EL (cell line): Measurements from ENCODE around the gene UBC.
"Not testable (repeated sequence)": the region's sequence is repeated elsewhere in the genome, so short reads cannot be mapped to it uniquely, and the experiment has no call there.

Source experiments
- DNase-seq: peaks from one replicate; pipeline ENCODE4 v3.0.0-alpha.2; 2016

The UBC gene

GRCh38 chr12:124913474-124914391 is 717 bp downstream of the UBC start:
- DNase-seq = peak; percentile 68

DNA sequence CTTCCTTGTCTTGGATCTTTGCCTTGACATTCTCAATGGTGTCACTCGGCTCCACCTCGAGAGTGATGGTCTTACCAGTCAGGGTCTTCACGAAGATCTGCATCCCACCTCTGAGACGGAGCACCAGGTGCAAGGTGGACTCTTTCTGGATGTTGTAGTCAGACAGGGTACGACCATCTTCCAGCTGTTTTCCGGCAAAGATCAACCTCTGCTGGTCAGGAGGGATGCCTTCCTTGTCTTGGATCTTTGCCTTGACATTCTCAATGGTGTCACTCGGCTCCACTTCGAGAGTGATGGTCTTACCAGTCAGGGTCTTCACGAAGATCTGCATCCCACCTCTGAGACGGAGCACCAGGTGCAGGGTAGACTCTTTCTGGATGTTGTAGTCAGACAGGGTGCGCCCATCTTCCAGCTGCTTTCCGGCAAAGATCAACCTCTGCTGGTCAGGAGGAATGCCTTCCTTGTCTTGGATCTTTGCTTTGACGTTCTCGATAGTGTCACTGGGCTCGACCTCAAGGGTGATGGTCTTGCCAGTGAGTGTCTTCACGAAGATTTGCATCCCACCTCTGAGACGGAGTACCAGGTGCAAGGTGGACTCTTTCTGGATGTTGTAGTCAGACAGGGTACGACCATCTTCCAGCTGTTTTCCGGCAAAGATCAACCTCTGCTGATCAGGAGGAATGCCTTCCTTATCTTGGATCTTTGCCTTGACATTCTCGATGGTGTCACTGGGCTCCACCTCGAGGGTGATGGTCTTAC is 1.7 kb downstream of the UBC start:
- not testable (repeated sequence) for DNase-seq

DNA sequence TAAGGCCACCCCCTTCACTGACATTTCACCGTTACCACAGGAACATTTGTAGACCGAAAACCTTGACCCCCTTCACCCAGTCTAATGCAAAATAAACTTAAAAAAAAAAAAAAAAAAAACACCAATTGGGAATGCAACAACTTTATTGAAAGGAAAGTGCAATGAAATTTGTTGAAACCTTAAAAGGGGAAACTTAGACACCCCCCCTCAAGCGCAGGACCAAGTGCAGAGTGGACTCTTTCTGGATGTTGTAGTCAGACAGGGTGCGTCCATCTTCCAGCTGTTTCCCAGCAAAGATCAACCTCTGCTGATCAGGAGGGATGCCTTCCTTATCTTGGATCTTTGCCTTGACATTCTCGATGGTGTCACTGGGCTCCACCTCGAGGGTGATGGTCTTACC is 2.9 kb downstream of the UBC start:
- not testable (repeated sequence) for DNase-seq

DNA sequence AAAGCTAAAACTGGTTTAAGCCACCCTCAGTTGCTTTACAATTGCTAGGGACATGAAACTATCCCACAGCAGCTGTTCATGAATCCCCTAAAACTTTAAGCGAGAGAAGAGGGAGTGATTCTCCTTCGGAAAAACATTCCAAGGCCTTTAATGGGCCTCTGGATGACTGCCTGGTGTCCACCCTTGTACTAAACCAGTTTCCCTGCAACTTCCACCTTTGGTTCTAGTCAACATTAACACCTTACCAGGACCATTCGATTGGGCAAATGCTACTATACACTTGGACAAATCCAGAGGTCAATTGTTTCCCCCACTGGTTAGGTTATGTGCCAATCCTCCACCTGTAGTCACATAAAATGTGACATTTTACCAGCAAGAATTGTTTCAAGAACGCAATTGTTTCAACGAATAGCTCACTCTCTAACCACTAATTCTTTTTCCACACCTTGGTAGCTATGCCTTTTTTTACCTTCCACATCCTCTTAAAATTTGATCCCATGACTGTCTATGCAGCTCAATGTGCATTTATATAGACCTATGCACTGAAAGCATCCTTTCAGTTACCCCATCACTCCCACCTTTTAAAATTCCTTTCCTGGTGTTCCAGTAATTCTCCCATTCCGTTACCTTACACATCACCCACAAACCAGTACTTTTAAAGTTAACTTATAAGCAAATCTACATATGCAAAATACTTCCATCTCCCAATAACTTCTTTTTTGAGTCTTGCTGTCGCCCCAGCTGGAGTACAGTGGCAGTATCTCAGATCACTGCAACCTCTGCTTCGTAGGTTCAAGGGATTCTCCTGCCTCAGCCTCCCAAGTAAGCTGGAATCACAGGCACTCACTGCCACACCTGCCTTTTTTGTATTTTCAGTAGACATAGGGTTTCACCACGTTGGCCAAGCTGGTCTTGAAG is 3.6 kb downstream of the UBC start:
- DNase-seq = peak; percentile 52

GRCh38 chr12:124909831-124910560 is 4.5 kb downstream of the UBC start:
- DNase-seq = peak; percentile 43

DNA sequence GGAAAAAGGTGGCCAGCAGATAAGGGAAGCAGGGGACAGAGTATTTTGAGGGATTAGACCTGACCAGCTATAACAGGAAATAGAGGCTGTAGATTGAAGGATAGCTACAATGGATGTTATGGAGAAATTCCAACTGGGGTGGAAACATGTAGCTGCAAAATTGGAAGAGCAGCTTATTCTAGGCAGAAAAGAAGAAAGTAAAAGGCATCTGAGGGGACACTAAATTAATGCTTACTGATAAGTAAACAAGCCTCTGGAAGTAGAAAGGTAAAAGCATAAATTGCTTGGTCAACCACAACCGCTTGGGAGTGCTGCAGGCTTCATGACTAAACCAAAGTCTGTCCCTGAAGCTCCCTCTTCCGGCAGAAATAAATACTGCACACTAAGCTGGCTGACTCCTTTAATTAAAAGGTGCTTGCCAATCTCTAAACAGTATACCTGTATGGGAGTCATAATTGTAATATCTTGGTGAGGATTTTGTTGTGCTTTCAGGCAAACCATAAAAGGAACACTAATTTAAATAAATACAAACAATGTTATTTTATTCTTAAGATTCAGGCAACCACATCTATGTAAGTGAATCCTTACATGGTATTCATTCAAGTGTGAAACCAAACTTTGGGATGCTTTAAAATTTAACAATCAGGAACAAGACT is 7.7 kb downstream of the UBC start:
- DNase-seq = peak; percentile 87

DNA sequence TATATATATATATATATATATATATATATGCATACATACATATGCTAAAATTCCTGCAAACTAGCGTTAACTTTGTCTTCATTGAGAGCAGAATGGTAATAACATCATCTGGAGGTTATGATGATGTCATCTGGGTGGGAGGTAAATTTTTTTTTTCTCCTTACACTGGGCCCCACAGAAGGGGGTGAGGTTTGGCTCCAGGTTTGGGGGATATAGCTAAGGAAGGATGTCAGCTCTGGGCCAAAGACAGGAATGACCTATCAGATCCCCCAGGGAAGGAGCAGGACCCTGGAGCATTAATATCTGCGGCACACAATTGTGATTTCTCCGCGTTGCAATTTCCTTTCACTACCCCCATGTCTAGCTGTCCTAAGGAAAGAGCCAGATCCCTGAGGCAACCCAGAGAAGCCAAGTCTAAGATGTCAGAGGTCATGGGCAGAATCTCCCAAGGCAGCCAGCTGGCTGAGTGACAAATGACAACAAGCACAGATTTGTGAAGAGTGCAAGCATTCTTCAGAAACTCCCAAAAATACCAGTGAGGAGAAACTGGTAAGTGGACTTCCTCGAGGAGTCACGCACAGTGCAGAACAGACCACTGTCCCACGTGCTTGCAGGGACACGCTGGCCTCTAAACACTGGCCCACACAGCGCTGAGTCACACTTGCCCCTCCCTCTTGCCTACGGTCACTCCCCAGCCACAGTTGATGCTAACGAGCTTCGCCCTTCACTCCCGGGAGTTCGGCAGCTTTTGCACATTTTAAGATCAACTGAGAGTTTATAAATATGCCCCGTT is 9.9 kb downstream of the UBC start:
- DNase-seq = peak; percentile 96

DNA sequence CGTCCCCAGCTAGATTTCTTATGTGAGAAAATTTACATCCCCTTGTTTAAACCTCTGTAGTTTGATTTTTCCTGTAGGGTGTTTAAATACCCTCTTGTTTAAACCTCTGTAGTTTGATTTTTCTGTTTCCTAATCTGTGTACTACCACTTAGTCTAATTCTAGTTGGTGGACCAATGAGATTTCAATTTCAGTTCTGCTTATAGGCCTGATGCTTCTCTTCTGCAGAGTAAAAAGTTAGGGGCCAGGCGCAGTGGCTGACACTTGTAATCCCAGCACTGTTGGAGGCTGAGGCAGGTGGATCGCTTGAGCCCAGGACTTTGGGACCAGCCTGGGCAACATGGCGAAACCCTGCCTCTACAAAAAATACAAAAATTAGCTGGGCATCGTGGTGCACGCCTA is 11.5 kb downstream of the UBC start:
- DNase-seq = no peak

DNA sequence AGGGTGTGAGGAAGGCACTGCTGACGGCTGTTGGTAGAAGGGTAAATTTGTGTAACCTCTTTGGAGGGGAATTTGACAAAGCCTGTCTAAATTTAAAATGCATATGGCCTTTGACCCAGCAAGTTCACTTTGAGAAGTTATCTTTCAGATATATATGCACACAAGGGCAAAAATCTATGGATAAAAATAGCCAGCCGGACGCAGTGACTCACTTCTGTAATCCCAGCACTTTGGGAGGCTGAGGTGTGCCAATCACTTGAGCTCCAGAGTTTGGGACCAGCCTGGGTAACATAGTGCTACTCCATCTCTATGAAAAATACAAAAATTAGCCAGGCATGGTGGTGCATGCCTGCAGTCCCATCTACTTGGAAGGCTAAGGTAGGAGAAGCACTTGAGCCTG is 13.4 kb downstream of the UBC start:
- DNase-seq = no peak

GRCh38 chr12:124900345-124900795 is 14.1 kb downstream of the UBC start:
- not testable (repeated sequence) for DNase-seq

DNA sequence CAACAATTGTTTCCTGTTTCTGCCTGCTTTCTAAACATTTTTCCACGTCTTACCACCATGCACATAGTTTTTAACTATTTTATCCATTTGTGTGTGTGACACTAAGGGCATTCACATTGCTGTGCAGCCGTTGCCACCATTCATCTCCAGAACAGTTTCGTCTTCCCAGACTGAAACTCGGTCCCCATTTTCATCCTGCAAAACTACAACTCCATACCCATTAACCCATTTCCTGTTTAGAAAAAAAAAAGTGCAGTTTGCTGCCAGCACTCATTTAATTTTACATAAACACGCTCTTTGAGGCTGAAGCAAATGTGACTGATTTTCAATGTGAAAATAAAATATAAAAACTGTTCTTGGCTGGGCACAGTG is 15.5 kb downstream of the UBC start:
- DNase-seq = no peak

- DNase-seq = peak; percentile 49
Measured at GRCh38 chr12:124898200-124898922, 16.1 kb downstream of the UBC start.

GRCh38 chr12:124896461-124896860 is 18.0 kb downstream of the UBC start:
- no peak for DNase-seq

DNA sequence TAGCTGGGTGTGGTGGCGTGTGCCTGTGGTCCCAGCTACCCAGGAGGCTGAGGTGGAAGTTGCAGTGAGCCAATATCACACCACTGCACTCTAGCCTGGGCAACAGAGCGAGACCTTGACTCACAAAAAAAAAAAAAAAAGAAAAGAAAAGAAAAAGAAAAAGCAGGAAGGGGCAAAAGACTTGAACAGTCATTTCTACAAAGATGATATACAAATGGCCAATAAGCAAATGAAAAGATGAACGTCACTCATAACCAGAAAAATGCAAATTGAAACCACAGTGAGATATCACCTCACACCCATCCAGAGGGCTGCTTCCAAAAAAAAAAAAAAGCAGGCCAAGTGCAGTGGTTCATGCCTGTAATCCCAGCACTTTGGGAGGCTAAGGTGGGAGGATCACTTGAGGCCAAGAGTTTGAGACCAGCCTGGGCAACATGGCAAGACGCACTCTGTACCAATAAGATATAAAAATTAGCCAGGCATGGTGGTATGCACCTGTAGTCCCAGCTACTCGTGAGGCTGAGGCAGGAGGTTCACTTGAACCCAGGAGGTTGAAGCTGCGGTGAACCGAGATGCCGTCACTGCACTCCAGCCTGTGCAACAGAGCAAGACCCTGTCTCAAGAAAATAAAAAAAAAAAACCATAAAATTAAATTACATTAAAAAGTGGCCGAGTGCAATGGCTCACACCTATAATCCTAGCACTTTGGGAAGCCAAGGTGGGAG is 20.5 kb downstream of the UBC start:
- no peak for DNase-seq

GRCh38 chr12:124888260-124888659 is 26.2 kb downstream of the UBC start:
- DNase-seq = no peak

GRCh38 chr12:124887766-124888165 is 26.7 kb downstream of the UBC start:
- not testable (repeated sequence) for DNase-seq

DNA sequence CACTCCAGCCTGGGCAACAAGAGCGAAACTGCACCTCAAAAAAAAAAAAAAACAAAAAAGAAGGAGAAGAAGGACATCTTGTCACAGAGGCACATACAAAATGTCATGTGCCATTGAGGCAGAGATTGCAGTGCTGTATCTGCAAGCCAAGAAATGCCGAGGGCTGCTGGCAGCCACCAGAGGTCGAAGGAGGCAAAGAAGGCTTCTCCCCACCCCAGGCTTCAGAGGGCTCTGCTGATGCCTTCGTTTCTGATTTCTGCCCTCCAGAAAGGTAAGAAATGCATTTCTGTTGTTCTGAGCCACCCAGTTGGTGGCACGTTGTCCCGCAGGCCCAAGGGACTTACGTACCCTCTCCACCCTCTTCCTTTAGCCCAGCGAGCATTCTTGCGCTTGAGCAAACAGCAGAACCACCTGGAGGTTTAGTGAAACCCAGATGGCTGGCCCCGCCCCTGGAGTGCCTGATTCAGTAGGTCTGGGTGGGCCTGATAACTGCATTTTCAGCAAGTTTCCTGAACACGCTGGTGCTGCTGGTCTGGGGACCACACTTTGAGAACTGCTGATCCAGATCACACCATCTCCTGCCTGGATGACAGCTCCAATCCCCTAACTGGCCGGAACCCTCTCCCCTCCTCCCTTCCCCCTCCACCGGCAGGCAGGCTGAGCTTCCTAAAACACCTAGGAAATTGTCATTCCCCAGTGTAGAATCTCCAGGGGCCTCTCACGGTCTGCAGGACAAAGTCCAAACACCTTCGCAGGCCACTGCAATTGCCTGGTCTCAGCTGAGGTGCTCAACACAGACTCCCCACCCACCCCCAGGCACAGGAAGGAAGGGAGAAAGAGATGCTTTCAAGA is 29.6 kb downstream of the UBC start:
- DNase-seq = no peak
